Body of pancreas (tissue), 4 donors: ENCODE measurements around the gene INHBC. TPM values are rescaled to one million over a fixed set of nuclear protein-coding genes. Genes with fewer than 3 reads are reported as not detected.

Source experiments
- ATAC-seq: fragments of 150-250 bp; one replicate; pipeline ENCODE4 v1.9.1; 2016
- DNase-seq, 4 donors: peaks; one replicate each; pipeline ENCODE4 v3.0.0-alpha.2; 2019
- H3K27ac ChIP-seq, 4 donors: fragments of 200-600 bp; sonication (generic); 1 replicate in 3 of 4; 2 replicates in 1 of 4; pipeline versions ENCODE4 v1.5.1 to v1.6.1; 2016 to 2019; ENCODE audit warnings: mild to moderate bottlenecking in 1 of 4, mixed read lengths in 1 of 4, moderate library complexity in 1 of 4
- H3K27me3 ChIP-seq, 2 donors: fragments of 200-600 bp; sonication (generic); one replicate each; pipeline ENCODE4 v1.6.0; 2016; ENCODE audit warnings: mild to moderate bottlenecking in 1 of 2
- H3K36me3 ChIP-seq, 2 donors: fragments of 200-600 bp; sonication (generic); replicated peaks in 1 of 2; 2 replicates each; pipeline ENCODE4 v1.5.1; 2016; ENCODE audit warnings: low read depth in 2 of 2; ENCODE audit not compliant: insufficient read depth in 1 of 2
- H3K4me1 ChIP-seq: fragments of 200-600 bp; sonication (generic); one replicate; pipeline ENCODE4 v1.6.0; 2016
- H3K4me3 ChIP-seq, 2 donors: fragments of 200-600 bp; sonication (generic); 1 replicate in 1 of 2; 2 replicates in 1 of 2; pipeline ENCODE4 v1.5.1; 2016 to 2019
- H3K9me3 ChIP-seq, 3 donors: fragments of 200-600 bp; sonication (generic); 1 replicate in 2 of 3; 2 replicates in 1 of 3; pipeline ENCODE4 v1.5.1; 2016
- POLR2A ChIP-seq, 3 donors: fragments of 450-650 bp; IDR thresholded peaks; one replicate each; pipeline ENCODE4 v1.6.1; 2016; ENCODE audit warnings: antibody characterized with exemption in 3 of 3, mild to moderate bottlenecking in 2 of 3
- WGBS, 2 donors: methylation state at CpG; one replicate each; pipeline ENCODE4 v1.1.5; 2017; 5-methylcytosine and 5-hydroxymethylcytosine counted together
- intact Hi-C: fragments of 100-400 bp; cut with DNase I; formaldehyde crosslinking; loops from one replicate; pipeline ENCODE4 v1.15.1; 2023
- total RNA-seq, 2 donors: library from RNA; depleted of rRNA; stranded (reverse); fragments of >200 nt; gene quantifications; one replicate each; pipeline ENCODE4 v1.1.0, GENCODE V29; 2016
- TF ChIP-seq, protein P1 (sequence below), 7 experiments: fragments of 450-650 bp in 4 of 7; fragments of 200-600 bp in 3 of 7; sonication (generic) in 3 of 7; IDR thresholded peaks; one replicate each; pipeline ENCODE4 v1.5.1; 2016 to 2019; ENCODE audit warnings: antibody characterized with exemption in 7 of 7

The INHBC gene
- total RNA-seq, 2 donors from 2014 or later, result not detected

- no peaks in the 10 kb centered on the region for H3K27me3 ChIP-seq
- H3K27ac ChIP-seq, result no peak overlapping the region
- no peak overlapping the region for H3K4me3 ChIP-seq
- intact Hi-C loops, result no loop called here
- peaks cover 15% of the 10 kb centered on the region for H3K4me1 ChIP-seq
- DNase-seq (no peak), ATAC-seq (no peak)
- no peak for TF ChIP-seq POLR2A (IDR thresholded peaks at IDR 0.05)
- TF ChIP-seq, protein P1, sequence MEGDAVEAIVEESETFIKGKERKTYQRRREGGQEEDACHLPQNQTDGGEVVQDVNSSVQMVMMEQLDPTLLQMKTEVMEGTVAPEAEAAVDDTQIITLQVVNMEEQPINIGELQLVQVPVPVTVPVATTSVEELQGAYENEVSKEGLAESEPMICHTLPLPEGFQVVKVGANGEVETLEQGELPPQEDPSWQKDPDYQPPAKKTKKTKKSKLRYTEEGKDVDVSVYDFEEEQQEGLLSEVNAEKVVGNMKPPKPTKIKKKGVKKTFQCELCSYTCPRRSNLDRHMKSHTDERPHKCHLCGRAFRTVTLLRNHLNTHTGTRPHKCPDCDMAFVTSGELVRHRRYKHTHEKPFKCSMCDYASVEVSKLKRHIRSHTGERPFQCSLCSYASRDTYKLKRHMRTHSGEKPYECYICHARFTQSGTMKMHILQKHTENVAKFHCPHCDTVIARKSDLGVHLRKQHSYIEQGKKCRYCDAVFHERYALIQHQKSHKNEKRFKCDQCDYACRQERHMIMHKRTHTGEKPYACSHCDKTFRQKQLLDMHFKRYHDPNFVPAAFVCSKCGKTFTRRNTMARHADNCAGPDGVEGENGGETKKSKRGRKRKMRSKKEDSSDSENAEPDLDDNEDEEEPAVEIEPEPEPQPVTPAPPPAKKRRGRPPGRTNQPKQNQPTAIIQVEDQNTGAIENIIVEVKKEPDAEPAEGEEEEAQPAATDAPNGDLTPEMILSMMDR (IDR thresholded peaks at IDR 0.05), result no peak
- peaks cover 9 to 16% of the 10 kb centered on the region in 2 donors for H3K36me3 ChIP-seq
- no peaks in the 10 kb centered on the region for H3K9me3 ChIP-seq
- 76 to 81% methylated on average over 27 of the region's 27 CpGs for WGBS, 2 donors
These were observed 52.5 kb downstream of the INHBC start for GRCh38 chr12:57487055-57487596.

DNA sequence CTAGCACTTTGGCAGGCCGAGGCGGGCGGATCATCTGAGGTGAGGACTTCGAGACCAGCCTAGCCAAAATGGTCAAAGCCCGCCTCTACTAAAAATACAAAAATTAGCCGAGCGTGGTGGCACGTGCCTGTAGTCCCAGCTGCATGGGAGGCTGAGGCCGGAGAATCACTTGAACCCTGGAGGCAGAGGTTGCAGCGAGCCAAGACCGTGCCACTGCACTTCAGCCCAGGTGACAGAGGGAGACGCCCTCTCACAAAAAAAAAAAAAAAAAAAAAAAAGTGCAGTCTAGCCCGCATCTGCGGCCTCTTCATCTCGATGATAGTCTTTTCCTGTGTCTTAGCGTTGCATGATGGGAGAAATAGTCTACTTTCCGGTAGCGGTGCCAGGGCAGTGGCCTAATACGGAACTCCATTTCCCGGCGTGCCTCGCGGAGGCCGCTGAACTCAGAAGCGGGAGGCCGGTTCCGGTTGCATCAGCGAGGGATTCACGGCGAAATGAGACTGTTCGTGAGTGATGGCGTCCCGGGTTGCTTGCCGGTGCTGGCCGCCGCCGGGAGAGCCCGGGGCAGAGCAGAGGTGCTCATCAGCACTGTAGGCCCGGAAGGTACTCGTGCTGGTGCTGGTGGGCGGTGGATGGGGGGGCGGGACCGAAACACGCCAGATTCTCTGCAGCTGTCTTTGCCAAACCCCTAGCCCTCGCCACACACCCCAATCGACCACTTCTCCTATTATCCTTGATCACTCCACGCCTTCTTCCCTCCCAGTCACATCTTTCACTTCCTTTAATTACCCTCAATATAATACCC lies 53.2 kb downstream of the INHBC start, which contains the start of gene MARS1:
TSS of gene MARS1 (plus strand) at position 472 of the 805 bp plus-strand sequence. CDS start at position 495, 23 bp downstream.
- no peaks in the 10 kb centered on the region for H3K27me3 ChIP-seq
- peak within 1 kb of the TSS; percentile 65 to 82 (median 72) for H3K27ac ChIP-seq
- no peaks in the 10 kb centered on the region for H3K9me3 ChIP-seq
- ATAC-seq, result peak; percentile 100
- peaks cover 9 to 17% of the 10 kb centered on the region in 2 donors for H3K36me3 ChIP-seq
- peak; percentile 10 to 71 (median 71) for TF ChIP-seq POLR2A (IDR thresholded peaks at IDR 0.05)
- TF ChIP-seq, protein P1 (IDR thresholded peaks at IDR 0.05), result peak in 2 of 7 experiments; percentile 16 to 37
- 8 to 10% methylated on average over 46 to 47 of the region's 47 CpGs for WGBS, 2 donors
- peak within 1 kb of the TSS; percentile 96 to 98 for H3K4me3 ChIP-seq
- H3K4me1 ChIP-seq, result peaks cover 15% of the 10 kb centered on the region
- peak; percentile 94 to 98 (median 96) for DNase-seq
- intact Hi-C loops, result no loop called here

DNA sequence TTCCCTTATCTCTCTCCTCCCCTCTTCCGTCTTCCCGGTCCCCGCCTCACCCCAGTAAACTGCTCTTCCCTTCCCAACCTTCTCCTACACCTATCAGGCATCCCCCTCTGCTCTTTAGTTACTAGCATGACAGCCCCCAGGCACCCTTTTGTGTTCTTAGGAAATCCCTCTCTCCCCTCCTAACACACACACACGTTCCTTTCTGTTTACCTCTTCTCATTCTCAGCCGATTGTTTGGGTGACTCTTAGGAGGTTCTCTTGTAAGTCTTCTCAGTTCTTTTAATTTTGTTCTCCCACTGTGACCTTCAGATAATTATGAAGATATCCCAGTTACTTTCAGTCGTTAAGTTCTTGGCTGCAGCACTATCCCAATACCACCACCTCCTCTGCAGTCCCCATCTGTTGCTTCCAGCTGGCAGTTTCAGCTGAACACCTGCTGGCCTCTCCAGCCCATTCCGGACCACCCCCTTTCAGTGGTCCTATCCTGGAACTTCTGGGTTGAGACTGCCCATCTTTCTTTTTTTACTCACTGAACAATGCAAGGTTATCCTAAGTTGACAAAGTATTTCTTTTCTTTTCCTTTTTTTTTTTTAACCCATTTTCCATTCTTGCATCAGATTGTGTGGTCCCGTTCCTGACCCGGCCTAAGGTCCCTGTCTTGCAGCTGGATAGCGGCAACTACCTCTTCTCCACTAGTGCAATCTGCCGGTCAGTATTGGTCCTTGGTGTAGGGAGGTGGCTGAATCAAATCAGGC lies 54.0 kb downstream of the INHBC start:
- no peak for ATAC-seq
- WGBS, 2 donors, result 9% methylated on average over 11 of the region's 11 CpGs

GRCh38 chr12:57489157-57489641 lies 54.6 kb downstream of the INHBC start:
- Histone ChIP-seq H3K9me3 (no peaks in the 10 kb centered on the region), H3K4me1 (peaks cover 15% of the 10 kb centered on the region), H3K27ac (peak overlapping the region in 3 of 4 donors; percentile 65 to 82 (median 72)), H3K36me3 (peaks cover 9 to 18% of the 10 kb centered on the region in 2 donors), H3K27me3 (no peaks in the 10 kb centered on the region), H3K4me3 (peak overlapping the region; percentile 96 to 98)
- 54 to 55% methylated on average over 5 of the region's 5 CpGs for WGBS, 2 donors
- no peak for DNase-seq
- intact Hi-C loops, result no loop called here
- TF ChIP-seq POLR2A (IDR thresholded peaks at IDR 0.05), result no peak
- TF ChIP-seq, protein P1 (IDR thresholded peaks at IDR 0.05), result no peak
- no peak for ATAC-seq

More for the DNA sequence above, 54.0 kb downstream of the INHBC start:
- peak overlapping the region; percentile 96 to 98 for H3K4me3 ChIP-seq
- no peak for DNase-seq
- no peaks in the 10 kb centered on the region for H3K27me3 ChIP-seq
- peak overlapping the region; percentile 65 to 82 (median 72) for H3K27ac ChIP-seq
- H3K4me1 ChIP-seq, result peaks cover 15% of the 10 kb centered on the region
- TF ChIP-seq, protein P1 (IDR thresholded peaks at IDR 0.05), result no peak
- TF ChIP-seq POLR2A (IDR thresholded peaks at IDR 0.05), result no peak
- H3K9me3 ChIP-seq, result no peaks in the 10 kb centered on the region
- intact Hi-C loops, result no loop called here
- peaks cover 9 to 18% of the 10 kb centered on the region in 2 donors for H3K36me3 ChIP-seq
